Measurements from ENCODE around the gene TIFAB. TPM values are rescaled to one million over a fixed set of nuclear protein-coding genes. Genes with fewer than 3 reads are reported as not detected.

TIFAB gene
- total RNA-seq, 2 experiments from 2014 or later: not detected

GRCh38 chr5:135446206-135446605 is 5.9 kb downstream of the TIFAB start:
- intact Hi-C loops (cut with DNase I, micrococcal nuclease): no loop called here
- CTCF ChIA-PET: interaction anchor here (1.1 to 1.2 kb wide), 4 partner anchors 11 to 116 kb away, joined by 3 to 6 read pairs (median 4); no protein-coding TSS in a partner anchor
- Mint-ChIP-seq H3K9me3 (ENCODE audit: low read depth) (no peaks in the 10 kb centered on the region), H3K27ac (no peak overlapping the region), H3K4me1 (no peaks in the 10 kb centered on the region), H3K36me3 (ENCODE audit: low read depth) (no peaks in the 10 kb centered on the region), H3K4me3 (no peak overlapping the region), H3K27me3 (peaks cover 2% of the 10 kb centered on the region)
- ATAC-seq: no peak
- DNase-seq: no peak
- POLR2A ChIA-PET: no interaction called here

- no peaks in the 10 kb centered on the region for H3K4me1 Mint-ChIP-seq
- DNase-seq: no peak
- H3K9me3 Mint-ChIP-seq (ENCODE audit: low read depth): no peaks in the 10 kb centered on the region
- intact Hi-C loops (cut with DNase I, micrococcal nuclease): no loop called here
- no peak for ATAC-seq
- no peak overlapping the region for H3K27ac Mint-ChIP-seq
- no peaks in the 10 kb centered on the region for H3K36me3 Mint-ChIP-seq (ENCODE audit: low read depth)
- POLR2A ChIA-PET: no interaction called here
- CTCF ChIA-PET: interaction anchor here (1.1 to 1.2 kb wide), 2 partner anchors 12 to 20 kb away, joined by 3 to 4 read pairs; no protein-coding TSS in a partner anchor
- peaks cover 2% of the 10 kb centered on the region for H3K27me3 Mint-ChIP-seq
- H3K4me3 Mint-ChIP-seq: no peak overlapping the region
Observed at GRCh38 chr5:135445306-135445985, 6.7 kb downstream of the TIFAB start.

- intact Hi-C loops (cut with DNase I, micrococcal nuclease): no loop called here
- H3K36me3 Mint-ChIP-seq (ENCODE audit: low read depth): no peaks in the 10 kb centered on the region
- CTCF ChIA-PET: no interaction called here
- POLR2A ChIA-PET: no interaction called here
- DNase-seq: no peak
- no peak for ATAC-seq
- H3K4me3 Mint-ChIP-seq: no peak overlapping the region
- H3K4me1 Mint-ChIP-seq: no peaks in the 10 kb centered on the region
- H3K27me3 Mint-ChIP-seq: peaks cover 2% of the 10 kb centered on the region
- H3K9me3 Mint-ChIP-seq (ENCODE audit: low read depth): no peaks in the 10 kb centered on the region
- no peak overlapping the region for H3K27ac Mint-ChIP-seq
Observed at GRCh38 chr5:135444881-135445280, 7.3 kb downstream of the TIFAB start.

GRCh38 chr5:135444360-135444759 is 7.8 kb downstream of the TIFAB start:
- no peaks in the 10 kb centered on the region for H3K27me3 Mint-ChIP-seq
- no peaks in the 10 kb centered on the region for H3K9me3 Mint-ChIP-seq (ENCODE audit: low read depth)
- POLR2A ChIA-PET: no interaction called here
- CTCF ChIA-PET: no interaction called here
- no peak overlapping the region for H3K27ac Mint-ChIP-seq
- H3K36me3 Mint-ChIP-seq (ENCODE audit: low read depth): no peaks in the 10 kb centered on the region
- H3K4me1 Mint-ChIP-seq: no peaks in the 10 kb centered on the region
- DNase-seq (no peak), ATAC-seq (no peak)
- H3K4me3 Mint-ChIP-seq: no peak overlapping the region
- intact Hi-C loops (cut with DNase I, micrococcal nuclease): no loop called here

- intact Hi-C loops (cut with DNase I, micrococcal nuclease): no loop called here
- Mint-ChIP-seq H3K36me3 (ENCODE audit: low read depth) (no peaks in the 10 kb centered on the region), H3K27me3 (no peaks in the 10 kb centered on the region), H3K4me3 (no peak overlapping the region), H3K9me3 (ENCODE audit: low read depth) (no peaks in the 10 kb centered on the region), H3K4me1 (no peaks in the 10 kb centered on the region), H3K27ac (no peak overlapping the region)
- POLR2A ChIA-PET: no interaction called here
- CTCF ChIA-PET: no interaction called here
- DNase-seq (no peak), ATAC-seq (no peak)
Observed at GRCh38 chr5:135443161-135443960, 8.8 kb downstream of the TIFAB start.

- no peaks in the 10 kb centered on the region for H3K4me1 Mint-ChIP-seq
- H3K27ac Mint-ChIP-seq: no peak overlapping the region
- no peak for ATAC-seq
- H3K9me3 Mint-ChIP-seq (ENCODE audit: low read depth): no peaks in the 10 kb centered on the region
- CTCF ChIA-PET: interaction anchor here (0.7 kb wide), 1 partner anchor 23 kb away, joined by 3 read pairs; no protein-coding TSS in a partner anchor
- H3K36me3 Mint-ChIP-seq (ENCODE audit: low read depth): no peaks in the 10 kb centered on the region
- POLR2A ChIA-PET: no interaction called here
- no peak overlapping the region for H3K4me3 Mint-ChIP-seq
- DNase-seq: no peak
- H3K27me3 Mint-ChIP-seq: peaks cover under 1% of the 10 kb centered on the region
- intact Hi-C loops (cut with DNase I, micrococcal nuclease): no loop called here
Observed at GRCh38 chr5:135442431-135443160, 9.6 kb downstream of the TIFAB start.

GRCh38 chr5:135441919-135442318 is 10.2 kb downstream of the TIFAB start:
- H3K4me1 Mint-ChIP-seq: no peaks in the 10 kb centered on the region
- CTCF ChIA-PET: interaction anchor here (0.7 to 4.3 kb wide), 2 partner anchors 16 to 24 kb away, joined by 3 to 18 read pairs; no protein-coding TSS in a partner anchor
- ATAC-seq (no peak), DNase-seq (no peak)
- POLR2A ChIA-PET: no interaction called here
- no peaks in the 10 kb centered on the region for H3K9me3 Mint-ChIP-seq (ENCODE audit: low read depth)
- intact Hi-C loops (cut with DNase I, micrococcal nuclease): no loop called here
- no peak overlapping the region for H3K27ac Mint-ChIP-seq
- no peaks in the 10 kb centered on the region for H3K36me3 Mint-ChIP-seq (ENCODE audit: low read depth)
- peaks cover 2% of the 10 kb centered on the region for H3K27me3 Mint-ChIP-seq
- H3K4me3 Mint-ChIP-seq: no peak overlapping the region

GRCh38 chr5:135441350-135441831 is 10.8 kb downstream of the TIFAB start:
- ATAC-seq: no peak
- no peak for DNase-seq
- ChIA-PET CTCF (interaction anchor here (1.3 to 4.3 kb wide), 2 partner anchors 16 to 17 kb away, joined by 3 to 18 read pairs; no protein-coding TSS in a partner anchor), POLR2A (no interaction called here)
- intact Hi-C loops (cut with DNase I, micrococcal nuclease): no loop called here
- Mint-ChIP-seq H3K9me3 (ENCODE audit: low read depth) (no peaks in the 10 kb centered on the region), H3K27me3 (peaks cover 3% of the 10 kb centered on the region), H3K36me3 (ENCODE audit: low read depth) (no peaks in the 10 kb centered on the region), H3K4me3 (no peak overlapping the region), H3K4me1 (no peaks in the 10 kb centered on the region), H3K27ac (no peak overlapping the region)

GRCh38 chr5:135440916-135441315 is 11.2 kb downstream of the TIFAB start:
- intact Hi-C loops (cut with DNase I, micrococcal nuclease): no loop called here
- Mint-ChIP-seq H3K4me3 (no peak overlapping the region), H3K36me3 (ENCODE audit: low read depth) (no peaks in the 10 kb centered on the region), H3K27me3 (peaks cover 5% of the 10 kb centered on the region), H3K4me1 (no peaks in the 10 kb centered on the region), H3K9me3 (ENCODE audit: low read depth) (no peaks in the 10 kb centered on the region), H3K27ac (no peak overlapping the region)
- ChIA-PET CTCF (interaction anchor here (1.3 to 4.3 kb wide), 2 partner anchors 15 to 17 kb away, joined by 3 to 18 read pairs; no protein-coding TSS in a partner anchor), POLR2A (no interaction called here)
- ATAC-seq (no peak), DNase-seq (no peak)

GRCh38 chr5:135439231-135440205 is 12.6 kb downstream of the TIFAB start:
- Mint-ChIP-seq H3K4me3 (no peak overlapping the region), H3K4me1 (no peaks in the 10 kb centered on the region), H3K9me3 (ENCODE audit: low read depth) (no peaks in the 10 kb centered on the region), H3K27me3 (peaks cover 5% of the 10 kb centered on the region), H3K27ac (no peak overlapping the region), H3K36me3 (ENCODE audit: low read depth) (no peaks in the 10 kb centered on the region)
- DNase-seq (no peak), ATAC-seq (no peak)
- POLR2A ChIA-PET: no interaction called here
- intact Hi-C loops (cut with DNase I, micrococcal nuclease): no loop called here
- CTCF ChIA-PET: interaction anchor here (1.0 to 4.3 kb wide), 3 partner anchors 14 to 22 kb away, joined by 3 to 18 read pairs (median 3); no protein-coding TSS in a partner anchor

All from activated CD4-positive, alpha-beta T cell treated with anti-CD3 and anti-CD28 coated beads for 36 hours (primary cell).